ENCODE data around the gene IP6K3. TPM values are rescaled to one million over a fixed set of nuclear protein-coding genes. Genes with fewer than 3 reads are reported as not detected.
A peak's percentile ranks its signal among the peaks of the same experiment; 100 is the strongest.

IP6K3 gene
- total RNA-seq, 4 donors from 2014 or later = 0.51 to 0.83 TPM; not detected in 2

GRCh38 chr6:33772082-33772830, 25.6 kb upstream of the IP6K3 start:
- Histone ChIP-seq H3K4me3 (peak overlapping the region; percentile 28), H3K27me3 (no peaks in the 10 kb centered on the region), H3K36me3 (peaks cover 53% of the 10 kb centered on the region), H3K27ac (peak overlapping the region; percentile 78), H3K9me3 (no peaks in the 10 kb centered on the region), H3K4me1 (peaks cover 47% of the 10 kb centered on the region)
- 75% methylated on average over 12 of the region's 24 CpGs for WGBS
- DNase-seq (ENCODE audit: low spot score in 2 of 2) = no peak
- no peak for TF ChIP-seq POLR2AphosphoS5 (IDR thresholded peaks at IDR 0.05)
- no peak for TF ChIP-seq EP300 (IDR thresholded peaks at IDR 0.05)
- TF ChIP-seq CTCF (IDR thresholded peaks at IDR 0.05) = no peak
- no peak for TF ChIP-seq POLR2A (IDR thresholded peaks at IDR 0.05)

GRCh38 chr6:33771146-33772081, 24.7 kb upstream of the IP6K3 start:
- Histone ChIP-seq H3K4me1 (peaks cover 47% of the 10 kb centered on the region), H3K9me3 (no peaks in the 10 kb centered on the region), H3K36me3 (peaks cover 45% of the 10 kb centered on the region), H3K4me3 (peak overlapping the region; percentile 28), H3K27ac (peak overlapping the region; percentile 78), H3K27me3 (no peaks in the 10 kb centered on the region)
- 6% methylated on average over 15 of the region's 47 CpGs for WGBS
- peak; percentile 69 to 96 for TF ChIP-seq CTCF (IDR thresholded peaks at IDR 0.05)
- TF ChIP-seq EP300 (IDR thresholded peaks at IDR 0.05) = no peak
- TF ChIP-seq POLR2A (IDR thresholded peaks at IDR 0.05) = no peak
- TF ChIP-seq POLR2AphosphoS5 (IDR thresholded peaks at IDR 0.05) = no peak
- peak in 1 of 2 donors; percentile 78 for DNase-seq (ENCODE audit: low spot score in 2 of 2)

- Histone ChIP-seq H3K9me3 (no peaks in the 10 kb centered on the region), H3K36me3 (peaks cover 39% of the 10 kb centered on the region), H3K4me3 (no peak overlapping the region), H3K4me1 (peaks cover 47% of the 10 kb centered on the region), H3K27me3 (no peaks in the 10 kb centered on the region), H3K27ac (peak overlapping the region; percentile 78)
- no peak for TF ChIP-seq POLR2A (IDR thresholded peaks at IDR 0.05)
- no peak for TF ChIP-seq EP300 (IDR thresholded peaks at IDR 0.05)
- no peak for TF ChIP-seq CTCF (IDR thresholded peaks at IDR 0.05)
- no peak for TF ChIP-seq POLR2AphosphoS5 (IDR thresholded peaks at IDR 0.05)
- DNase-seq (ENCODE audit: low spot score in 2 of 2) = no peak
- WGBS = 28% methylated on average over 3 of the region's 3 CpGs
Measured at GRCh38 chr6:33770833-33771145, 24.1 kb upstream of the IP6K3 start.

GRCh38 chr6:33770124-33770832, 23.6 kb upstream of the IP6K3 start:
- Histone ChIP-seq H3K27me3 (no peaks in the 10 kb centered on the region), H3K27ac (peak overlapping the region; percentile 78), H3K36me3 (peaks cover 33% of the 10 kb centered on the region), H3K4me1 (peaks cover 47% of the 10 kb centered on the region), H3K4me3 (no peak overlapping the region), H3K9me3 (no peaks in the 10 kb centered on the region)
- DNase-seq (ENCODE audit: low spot score in 2 of 2) = no peak
- WGBS = 31% methylated on average over 14 of the region's 14 CpGs
- no peak for TF ChIP-seq POLR2AphosphoS5 (IDR thresholded peaks at IDR 0.05)
- no peak for TF ChIP-seq POLR2A (IDR thresholded peaks at IDR 0.05)
- TF ChIP-seq CTCF (IDR thresholded peaks at IDR 0.05) = no peak
- TF ChIP-seq EP300 (IDR thresholded peaks at IDR 0.05) = no peak
